Mesodermal cell (in vitro differentiated cells): Measurements from ENCODE around the gene RTBDN.

Source experiments
- H3K27ac ChIP-seq: 2 replicates; pipeline ENCODE4 v1.7.0; 2013; ENCODE audit warnings: mild to moderate bottlenecking, low read depth, low read length, moderate library complexity; ENCODE audit not compliant: severe bottlenecking
- H3K36me3 ChIP-seq: 2 replicates; pipeline ENCODE4 v1.7.1; 2013; ENCODE audit warnings: mild to moderate bottlenecking, low read length, moderate library complexity; ENCODE audit not compliant: control insufficient read depth, insufficient read depth
- H3K4me1 ChIP-seq: one replicate; pipeline ENCODE4 v1.7.1; 2013; ENCODE audit warnings: mild to moderate bottlenecking, low read length; ENCODE audit not compliant: insufficient read depth, control insufficient read depth, poor library complexity, severe bottlenecking
- H3K4me3 ChIP-seq: 2 replicates; pipeline ENCODE4 v1.7.0; 2013; ENCODE audit warnings: low read length, control low read depth, mild to moderate bottlenecking; ENCODE audit not compliant: insufficient read depth, poor library complexity, severe bottlenecking; ENCODE audit errors: extremely low read depth
- H3K9me3 ChIP-seq: 2 replicates; pipeline ENCODE4 v1.7.1; 2013; ENCODE audit warnings: mild to moderate bottlenecking, low read length, moderate library complexity; ENCODE audit not compliant: control insufficient read depth
- WGBS, 2 experiments: methylation state at CpG; one replicate each; pipeline ENCODE4 v1.1.5; 2013; ENCODE audit warnings: missing lambda C conversion rate in 2 of 2; ENCODE audit not compliant: insufficient coverage in 2 of 2; 5-methylcytosine and 5-hydroxymethylcytosine counted together

RTBDN gene

GRCh38 chr19:12777217-12778016 lies 57.0 kb downstream of the RTBDN start:
- Histone ChIP-seq H3K4me3 (peak overlapping the region; percentile 57), H3K27ac (peak overlapping the region; percentile 88)
- WGBS, 2 experiments = 16 to 24% methylated on average over 19 to 29 of the region's 43 CpGs

More at GRCh38 chr19:12777217-12778016, 57.0 kb downstream of the RTBDN start:
- Histone ChIP-seq H3K9me3 (no peaks in the 10 kb centered on the region), H3K4me1 (peaks cover 30% of the 10 kb centered on the region), H3K36me3 (peaks cover 7% of the 10 kb centered on the region)
